HG03066 (cell line): ENCODE measurements around the gene IVD.
"Not testable (repeated sequence)": the region's sequence is repeated elsewhere in the genome, so short reads cannot be mapped to it uniquely, and the experiment has no call there.

Experiments
- ATAC-seq: cut with Tn5 transposase; IDR thresholded peaks from one replicate; pipeline ENCODE4 v1.9.1; 2021; ENCODE audit warnings: low read depth; ENCODE audit not compliant: unreplicated experiment

Gene IVD

DNA sequence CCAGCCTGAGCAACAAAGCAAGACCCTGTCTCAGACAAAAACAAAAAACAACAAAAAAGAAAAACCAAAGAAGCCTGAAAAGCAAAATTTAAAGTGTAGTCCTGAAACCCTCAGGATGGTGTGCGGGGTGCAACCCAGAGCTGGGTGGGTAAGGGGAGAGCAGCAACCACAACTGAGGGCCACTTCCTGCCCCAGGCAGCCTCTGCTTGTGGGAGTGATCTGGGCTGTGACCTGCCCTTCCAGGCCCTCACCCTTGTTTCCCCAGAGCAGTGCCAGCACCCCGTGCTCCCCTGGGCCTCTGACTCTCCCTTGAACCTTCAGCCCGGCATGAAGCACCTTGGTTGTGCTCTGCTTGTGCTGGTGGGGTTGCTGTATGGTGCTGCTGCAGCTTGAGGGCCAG lies 48.3 kb downstream of the IVD start:
- ATAC-seq: not testable (repeated sequence)

DNA sequence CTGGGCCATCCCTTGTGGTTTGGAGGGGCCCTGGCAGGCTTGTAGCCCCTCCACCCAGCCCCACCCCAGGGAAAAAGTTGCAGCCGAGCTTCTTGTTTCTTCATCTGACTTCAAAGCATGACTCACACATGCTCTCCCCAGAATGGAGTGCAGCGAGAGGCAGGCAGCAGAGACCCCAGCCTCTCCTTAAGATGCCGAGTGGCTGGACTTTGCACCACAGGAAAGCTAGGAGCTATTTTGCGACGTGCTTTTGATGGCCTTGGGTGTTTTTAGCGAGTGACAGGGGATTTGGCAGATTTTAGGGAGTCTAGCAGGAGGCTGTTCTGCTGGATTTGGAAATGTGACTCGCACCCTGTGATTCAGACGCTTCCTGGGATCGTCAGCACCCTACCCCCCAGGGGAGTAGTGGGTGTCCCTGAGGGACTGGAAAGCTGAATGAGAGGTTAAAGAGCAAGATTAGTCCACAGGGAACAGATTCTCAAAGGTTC lies 49.4 kb downstream of the IVD start:
- no peak for ATAC-seq

DNA sequence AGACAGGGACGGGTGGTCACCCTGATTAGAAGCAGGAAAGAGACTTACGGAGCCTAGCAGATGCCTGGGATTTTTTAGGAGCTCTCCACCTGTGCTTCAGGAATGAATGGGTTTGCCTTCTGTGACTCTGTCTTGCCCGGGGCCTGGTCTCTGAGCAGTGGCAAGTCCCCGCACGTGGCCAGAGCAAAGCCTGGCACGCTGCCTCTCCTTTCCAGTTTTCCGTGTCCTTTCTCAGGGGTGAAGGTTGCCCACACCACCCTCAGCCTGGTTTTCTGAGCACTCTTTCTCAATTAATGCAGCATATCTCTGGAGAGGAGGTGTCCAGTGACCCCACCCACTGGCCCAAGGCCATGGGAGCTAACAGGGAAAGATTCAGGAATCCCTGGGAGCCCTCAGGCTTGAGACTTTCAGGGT lies 50.7 kb downstream of the IVD start:
- no peak for ATAC-seq

DNA sequence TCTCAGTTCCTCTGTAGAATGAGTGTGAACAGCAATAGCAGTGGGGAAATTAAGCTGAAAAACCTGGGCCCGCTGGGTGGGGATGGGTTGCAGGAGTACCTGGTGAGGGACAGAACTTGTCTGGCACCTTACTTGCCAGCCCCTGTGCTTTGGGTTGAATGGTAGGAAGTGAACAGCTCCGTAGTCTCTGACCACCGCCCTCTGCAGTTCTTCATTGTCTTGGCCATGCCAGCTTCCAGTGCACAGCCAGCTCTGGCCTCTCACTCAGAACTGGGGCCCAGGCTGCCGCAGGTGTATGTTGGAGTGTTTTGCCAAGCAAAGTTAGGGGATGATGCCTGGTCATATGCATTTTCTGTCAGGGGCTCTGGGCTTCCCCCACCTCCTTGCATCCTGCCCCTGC lies 51.1 kb downstream of the IVD start:
- no peak for ATAC-seq

DNA sequence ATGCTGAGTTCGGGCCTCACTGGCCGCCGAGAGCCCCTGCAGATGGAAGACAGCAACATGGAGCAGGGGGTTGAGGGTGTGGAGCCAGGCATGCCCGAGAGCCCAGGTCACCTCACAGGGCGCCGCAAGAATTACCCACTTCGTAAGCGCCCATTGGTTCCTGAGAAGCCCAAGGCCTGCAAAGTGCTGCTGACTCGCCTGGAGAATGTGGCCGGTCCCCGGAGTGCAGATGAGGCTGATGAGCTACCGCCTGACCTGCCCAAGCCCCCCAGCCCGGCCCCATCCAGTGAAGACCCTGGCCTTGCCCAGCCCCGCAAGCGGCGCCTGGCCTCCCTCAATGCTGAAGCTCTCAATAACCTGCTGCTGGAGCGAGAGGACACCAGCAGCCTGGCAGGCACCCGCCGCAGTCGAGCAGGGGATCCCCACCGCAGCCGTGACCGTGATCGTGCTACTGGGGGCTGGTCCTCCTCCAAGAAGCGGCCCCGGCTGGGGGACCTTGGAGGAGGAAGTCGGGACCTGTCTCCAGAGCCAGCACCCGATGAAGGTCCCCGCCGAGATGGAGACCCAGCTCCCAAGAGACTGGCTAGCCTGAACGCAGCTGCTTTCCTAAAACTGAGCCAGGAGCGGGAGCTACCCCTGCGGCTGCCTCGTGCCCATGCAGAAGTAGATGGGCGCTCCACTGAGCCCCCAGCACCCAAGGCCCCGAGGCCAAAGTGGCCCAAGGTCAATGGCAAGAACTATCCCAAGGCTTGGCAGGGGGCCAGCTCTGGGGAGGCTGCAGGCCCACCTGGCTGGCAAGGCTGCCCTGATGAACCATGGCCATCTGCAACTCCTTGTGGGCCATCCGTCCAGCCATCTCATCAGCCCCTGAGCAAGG lies 53.1 kb downstream of the IVD start:
- ATAC-seq: no peak

DNA sequence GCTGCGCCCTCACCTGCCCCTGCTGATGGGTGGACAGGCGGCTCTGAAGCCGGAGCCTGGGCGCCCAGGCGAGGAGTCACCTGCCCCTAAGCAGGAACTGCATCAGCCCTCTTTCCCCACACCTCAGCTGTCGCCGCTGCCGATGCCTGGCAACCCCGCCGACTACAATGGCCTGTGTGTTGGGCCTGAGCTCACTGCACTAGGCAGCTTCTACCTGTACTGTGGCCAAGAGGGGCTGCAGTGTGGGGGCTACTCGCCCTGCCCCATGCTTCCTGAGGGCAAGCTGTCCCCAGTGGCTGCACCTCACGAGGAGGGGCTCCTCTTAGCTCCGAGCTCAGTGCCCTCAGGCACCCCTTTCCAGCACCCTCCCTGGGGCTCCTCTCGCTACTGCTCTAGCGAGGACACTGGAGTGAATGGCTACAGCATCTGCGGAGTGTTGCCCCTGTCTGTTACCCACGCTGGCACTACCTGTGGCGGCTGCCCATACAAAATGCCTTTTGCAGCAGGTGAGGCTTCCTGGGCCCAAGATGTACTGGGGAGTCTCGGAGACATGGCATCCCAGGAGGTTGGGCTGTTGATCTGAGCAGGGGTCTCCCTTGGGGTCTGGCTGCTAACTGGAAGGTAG lies 53.9 kb downstream of the IVD start:
- no peak for ATAC-seq

DNA sequence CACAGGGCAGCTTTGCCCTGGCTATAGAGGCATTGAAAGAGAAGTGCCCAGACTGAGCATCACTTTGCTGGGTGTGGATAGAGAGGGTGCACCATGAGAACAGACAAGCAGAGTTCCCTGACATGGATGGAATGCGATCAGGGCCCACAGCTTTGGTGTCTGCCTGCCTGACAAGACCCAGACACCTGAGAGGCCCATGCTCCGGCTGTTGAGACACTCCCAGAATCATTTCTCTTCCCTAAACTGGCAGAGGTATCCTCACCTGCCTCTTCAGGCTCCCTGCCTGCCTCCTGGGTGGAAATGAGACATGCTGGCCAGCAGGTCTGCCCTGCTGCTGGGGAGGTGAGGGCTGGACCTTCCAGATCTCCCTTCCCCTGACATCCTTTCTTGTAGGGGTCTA lies 54.8 kb downstream of the IVD start:
- ATAC-seq: no peak

DNA sequence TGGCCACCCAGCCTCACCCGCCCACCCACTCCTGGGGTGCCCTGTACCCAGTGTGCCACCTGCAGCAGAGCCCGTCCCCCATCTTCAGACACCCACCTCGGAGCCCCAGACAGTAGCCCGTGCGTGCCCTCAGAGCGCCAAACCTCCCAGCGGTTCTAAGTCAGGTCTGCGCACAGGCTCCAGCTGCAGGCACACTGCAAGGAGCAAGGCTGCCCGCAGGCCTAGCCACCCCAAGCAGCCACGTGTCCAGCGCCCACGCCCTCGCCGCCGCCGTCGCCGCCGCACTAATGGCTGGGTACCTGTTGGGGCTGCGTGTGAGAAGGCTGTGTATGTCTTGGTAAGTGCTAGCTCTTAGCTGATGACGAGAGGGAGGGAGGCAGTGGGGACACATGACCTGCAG lies 56.4 kb downstream of the IVD start:
- no peak for ATAC-seq

DNA sequence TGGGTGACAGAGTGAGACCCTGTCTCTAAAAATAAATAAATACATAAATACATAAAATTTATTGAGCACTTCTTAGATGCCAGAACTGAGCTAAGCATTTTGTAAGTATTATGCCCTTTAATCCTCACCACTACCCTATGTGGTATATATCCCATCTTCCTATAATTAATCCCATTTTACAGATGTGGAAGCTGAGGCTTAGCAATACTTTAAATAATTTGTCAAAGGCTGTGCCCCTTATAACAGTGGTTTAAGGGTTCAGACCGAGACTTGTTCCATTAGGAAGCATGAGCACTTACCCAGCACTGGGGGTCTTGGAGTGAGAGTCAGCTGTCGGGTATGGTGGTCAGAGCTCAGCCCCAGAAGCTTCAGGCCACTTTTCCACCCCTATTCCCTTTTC lies 57.7 kb downstream of the IVD start:
- ATAC-seq: no peak

DNA sequence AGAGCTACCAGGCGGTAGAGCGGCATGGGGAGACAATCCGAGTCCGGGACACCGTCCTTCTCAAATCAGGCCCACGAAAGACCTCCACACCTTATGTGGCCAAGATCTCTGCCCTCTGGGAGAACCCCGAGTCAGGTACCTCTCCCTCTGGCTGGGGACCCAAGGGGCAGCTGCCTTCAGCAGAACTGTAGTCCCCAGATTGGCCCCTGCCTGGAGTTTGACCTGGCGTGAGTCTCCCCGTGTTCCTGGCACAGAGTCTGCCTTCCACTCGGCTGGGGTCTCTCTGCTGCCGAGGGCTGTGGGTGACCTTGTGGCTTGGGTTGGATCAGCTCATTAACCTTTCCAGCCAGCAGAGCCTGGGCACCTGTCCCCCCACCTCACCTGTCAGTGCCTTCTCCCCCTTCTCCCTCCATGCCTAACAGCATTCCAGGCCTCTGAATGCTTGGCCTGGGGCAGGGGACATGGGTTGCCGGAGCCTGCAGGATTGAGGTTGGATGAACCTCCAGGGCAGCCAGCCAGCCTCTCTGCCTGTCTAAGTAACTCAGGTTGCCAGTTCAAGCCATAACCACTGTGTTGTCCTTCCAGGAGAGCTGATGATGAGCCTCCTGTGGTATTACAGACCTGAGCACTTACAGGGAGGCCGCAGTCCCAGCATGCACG lies 58.4 kb downstream of the IVD start:
- ATAC-seq: no peak

DNA sequence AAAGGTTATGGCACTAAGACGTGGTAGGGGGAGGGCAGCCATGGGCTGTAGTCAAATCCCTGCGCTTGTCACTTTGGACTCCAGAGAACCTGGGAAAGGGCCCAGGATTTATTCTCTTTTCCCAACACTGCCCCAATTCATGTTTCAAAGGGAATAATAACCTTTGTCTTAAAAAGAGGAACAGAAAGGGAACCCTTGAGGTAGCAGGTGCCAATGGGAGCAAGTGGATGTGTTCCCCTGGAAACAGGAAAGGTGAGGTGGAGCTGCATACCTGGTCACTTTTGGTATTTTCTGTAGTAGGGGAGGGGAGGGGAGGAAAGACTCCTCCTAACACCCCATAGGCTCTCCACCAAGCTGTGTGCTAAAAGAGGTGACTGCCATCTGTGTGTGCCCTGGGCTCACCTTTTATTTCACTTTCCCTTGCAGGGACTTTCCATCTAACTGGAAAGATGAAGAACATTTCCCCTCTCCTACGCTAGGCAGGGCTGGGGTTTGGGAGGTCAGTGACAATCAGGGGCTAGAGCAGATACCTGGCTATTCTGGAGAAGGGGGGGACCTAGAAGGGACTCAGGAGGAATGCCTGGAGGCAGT lies 59.1 kb downstream of the IVD start:
- no peak for ATAC-seq

DNA sequence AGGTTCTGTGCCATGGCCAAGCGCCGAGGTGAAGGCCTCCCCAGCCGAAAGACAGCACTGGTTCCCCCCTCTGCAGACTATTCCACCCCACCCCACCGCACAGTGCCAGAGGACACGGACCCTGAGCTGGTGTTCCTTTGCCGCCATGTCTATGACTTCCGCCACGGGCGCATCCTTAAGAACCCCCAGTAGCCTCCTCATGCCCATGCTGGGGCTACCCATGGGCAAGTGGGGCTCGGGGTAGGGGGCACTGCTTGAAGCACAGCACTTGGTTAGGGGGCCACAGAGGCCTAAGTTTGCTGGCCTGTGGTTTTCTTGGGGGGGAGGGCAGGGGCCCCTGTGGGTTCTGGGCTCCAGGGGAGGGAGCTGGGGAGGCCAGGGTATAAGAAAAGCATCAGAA lies 60.3 kb downstream of the IVD start:
- no peak for ATAC-seq

DNA sequence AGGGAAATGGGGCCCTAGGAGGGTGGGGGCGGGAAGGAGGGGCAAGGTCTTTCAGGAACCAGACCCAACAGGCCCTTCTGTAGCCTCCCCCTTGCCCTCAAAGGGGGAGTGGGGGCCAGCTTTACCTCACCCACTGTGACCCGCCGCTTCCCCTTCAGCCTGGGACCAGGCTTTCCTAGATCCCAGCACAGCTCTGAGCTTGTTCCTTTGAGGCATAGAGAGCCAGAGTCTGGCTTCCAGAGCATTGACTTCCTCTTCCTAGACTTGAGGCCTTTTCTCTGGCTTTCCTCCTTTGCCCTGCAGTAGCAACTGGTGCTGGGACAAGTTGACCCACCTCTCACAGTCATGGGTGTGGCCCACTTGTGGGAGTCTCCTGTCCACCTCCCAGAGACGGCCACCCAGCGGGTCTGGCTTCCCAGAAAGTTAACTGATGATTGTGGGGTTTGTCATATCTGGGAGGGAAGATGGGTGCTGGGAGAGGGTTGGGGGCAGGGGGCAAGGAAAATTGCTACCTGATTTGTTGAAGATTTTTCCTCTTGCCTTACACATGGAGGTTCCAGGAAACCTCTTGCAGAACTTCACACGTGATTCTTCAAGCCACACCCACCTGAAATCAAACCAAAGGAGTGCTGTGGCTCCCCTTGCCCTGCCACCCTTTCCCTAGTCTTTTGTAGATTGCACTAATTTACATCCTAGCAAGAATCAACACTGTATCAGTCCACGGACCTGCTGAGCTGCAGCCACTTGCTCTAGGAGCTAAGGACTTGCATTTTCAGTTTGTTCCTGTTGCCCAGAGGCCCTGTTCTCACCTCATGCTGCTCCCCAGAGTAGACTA lies 61.0 kb downstream of the IVD start:
- no peak for ATAC-seq

DNA sequence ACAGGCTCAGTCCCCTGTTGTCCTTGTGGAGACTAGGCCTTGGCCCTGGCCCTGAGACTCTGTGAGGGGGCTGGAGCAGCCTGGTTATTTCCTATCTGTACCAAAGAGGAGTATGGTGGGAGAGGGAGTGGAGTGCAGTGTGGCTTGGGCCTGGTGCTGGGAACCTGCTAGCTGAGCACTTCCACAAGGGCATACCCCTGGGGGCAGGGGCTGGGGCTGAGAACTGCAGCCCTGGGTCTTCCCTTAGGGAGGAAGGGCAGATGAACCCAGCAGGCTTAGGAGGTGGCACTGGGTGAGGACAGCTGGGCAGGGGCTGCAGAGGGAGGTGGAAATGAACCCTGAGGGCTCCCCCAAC lies 61.6 kb downstream of the IVD start:
- no peak for ATAC-seq

DNA sequence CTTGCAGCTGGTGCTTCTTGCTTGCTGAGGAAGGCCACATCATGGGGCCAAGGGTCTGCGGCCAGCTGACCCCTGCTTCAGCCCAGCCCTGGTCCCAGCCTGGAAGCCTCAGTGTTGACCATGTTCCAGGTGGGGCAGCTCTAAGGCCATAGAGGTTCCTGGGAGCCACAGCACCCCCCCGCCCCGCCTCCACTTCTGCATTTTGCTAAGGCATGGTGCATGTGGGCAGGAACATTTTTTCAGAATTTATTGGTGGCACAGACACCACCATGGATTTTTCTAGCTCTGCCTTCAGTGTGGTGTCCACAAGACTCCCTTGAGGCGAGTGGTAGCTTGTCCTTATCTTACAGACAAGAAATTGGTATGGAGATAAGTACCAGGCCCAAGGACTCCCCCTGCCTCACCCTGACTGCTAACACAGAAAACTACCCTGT lies 63.3 kb downstream of the IVD start:
- no peak for ATAC-seq

DNA sequence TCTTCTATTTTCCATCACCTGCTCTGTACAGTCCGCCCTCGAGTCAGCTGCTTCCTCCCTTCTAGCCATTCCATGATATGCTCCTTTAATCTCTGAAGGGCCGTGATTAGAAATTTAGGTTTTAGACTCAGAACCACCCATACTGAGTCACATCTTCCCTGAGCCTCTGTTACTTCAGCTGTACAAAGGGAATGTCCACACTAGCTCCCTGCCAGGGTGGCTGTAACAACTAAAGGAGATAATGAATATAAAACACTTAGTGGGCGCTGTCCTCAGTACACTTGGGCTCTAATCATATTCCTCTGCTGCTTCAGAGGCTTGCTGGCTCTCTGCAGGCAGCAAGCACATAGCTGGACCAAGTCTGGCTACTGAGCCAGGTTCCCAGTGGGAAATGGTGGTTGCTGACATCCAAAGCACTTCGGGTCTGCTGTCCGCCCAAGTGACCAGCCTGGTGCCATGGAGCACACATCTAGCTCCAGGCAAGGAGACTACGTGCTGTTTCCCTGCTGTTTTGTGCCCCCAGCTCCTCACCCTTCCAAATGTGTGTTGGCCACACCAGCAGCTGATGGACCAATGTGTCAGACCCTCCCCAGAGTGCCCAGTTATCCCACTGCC lies 64.3 kb downstream of the IVD start:
- no peak for ATAC-seq

DNA sequence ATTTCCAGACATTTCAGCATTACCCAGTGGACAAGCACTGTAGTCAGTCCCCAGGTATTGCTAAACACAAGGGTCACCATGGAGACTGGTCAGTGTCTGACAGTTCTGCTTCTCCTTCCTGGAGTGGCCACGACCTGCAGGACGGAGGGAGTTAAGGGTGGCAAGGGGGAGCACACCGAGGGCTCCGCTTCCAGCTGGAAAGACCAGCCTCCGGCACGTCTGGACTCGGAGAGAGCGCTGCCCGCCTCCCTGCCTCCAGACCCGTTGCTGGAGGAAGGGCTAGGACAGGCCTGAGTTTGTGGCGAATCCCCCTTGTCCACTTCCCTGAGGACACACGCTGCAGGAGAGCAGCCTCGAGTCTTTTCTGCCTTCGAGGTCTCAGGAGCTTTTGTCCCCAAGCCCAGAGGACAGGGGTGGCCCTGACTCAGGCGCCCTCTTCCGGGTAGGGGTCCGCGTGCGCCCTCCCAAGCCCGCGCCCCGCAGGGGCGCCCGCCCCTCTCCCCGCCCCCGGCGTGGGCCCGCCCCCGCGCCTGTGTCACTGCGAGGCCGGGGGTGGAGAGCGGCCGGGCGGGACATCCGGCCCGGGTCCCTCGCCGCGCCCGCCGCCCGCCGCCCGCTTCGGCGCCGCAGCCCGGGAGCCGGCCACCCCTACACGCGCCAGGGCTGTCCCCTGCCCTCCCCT lies 65.0 kb downstream of the IVD start, which contains the start of gene CHST14:
CHST14 (plus strand) TSS at position 562 of the 682 bp plus-strand sequence. CDS start 230 bp downstream, outside the sequence.
- ATAC-seq: peak; percentile 56
